Measurements from ENCODE around the gene TEX38.

The TEX38 gene

DNA sequence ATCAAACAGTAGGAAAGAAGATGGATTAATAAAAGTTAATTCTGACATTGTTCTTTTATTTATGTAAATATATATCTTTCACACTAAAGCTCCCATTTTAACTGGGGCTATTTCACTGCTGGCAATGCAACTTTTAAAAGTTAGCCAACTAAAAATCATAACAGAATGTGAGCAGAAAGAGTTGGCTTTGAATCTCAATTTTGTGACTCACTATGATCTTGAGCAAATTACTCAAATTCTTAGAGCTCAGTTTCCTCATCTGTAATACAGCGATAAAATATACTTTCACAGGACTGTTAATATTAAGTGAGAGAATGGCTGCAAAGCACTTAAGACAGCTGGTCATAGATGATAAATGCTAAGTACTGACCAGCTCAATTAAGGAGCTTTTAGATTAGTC, 36.5 kb downstream of the TEX38 start:
- Histone ChIP-seq H3K4me1 (ENCODE audit: low read depth, poor library complexity, severe bottlenecking) (peaks cover 9% of the 10 kb centered on the region), H3K36me3 (ENCODE audit: insufficient read depth) (no peaks in the 10 kb centered on the region), H3K4me3 (IDR thresholded peaks at IDR 0.05; ENCODE audit: insufficient read depth, low read depth, low read length) (no peak overlapping the region), H3K27ac (no peak overlapping the region), H3K27me3 (ENCODE audit: insufficient read depth, low read depth) (no peaks in the 10 kb centered on the region), H2AFZ (ENCODE audit: low read depth) (no peak overlapping the region), H3K79me2 (ENCODE audit: insufficient read depth, low read depth) (no peaks in the 10 kb centered on the region), H3K4me2 (no peak overlapping the region), H3K9ac (no peak overlapping the region), H4K20me1 (ENCODE audit: insufficient read depth) (no peaks in the 10 kb centered on the region)
- TF ChIP-seq, protein P1, sequence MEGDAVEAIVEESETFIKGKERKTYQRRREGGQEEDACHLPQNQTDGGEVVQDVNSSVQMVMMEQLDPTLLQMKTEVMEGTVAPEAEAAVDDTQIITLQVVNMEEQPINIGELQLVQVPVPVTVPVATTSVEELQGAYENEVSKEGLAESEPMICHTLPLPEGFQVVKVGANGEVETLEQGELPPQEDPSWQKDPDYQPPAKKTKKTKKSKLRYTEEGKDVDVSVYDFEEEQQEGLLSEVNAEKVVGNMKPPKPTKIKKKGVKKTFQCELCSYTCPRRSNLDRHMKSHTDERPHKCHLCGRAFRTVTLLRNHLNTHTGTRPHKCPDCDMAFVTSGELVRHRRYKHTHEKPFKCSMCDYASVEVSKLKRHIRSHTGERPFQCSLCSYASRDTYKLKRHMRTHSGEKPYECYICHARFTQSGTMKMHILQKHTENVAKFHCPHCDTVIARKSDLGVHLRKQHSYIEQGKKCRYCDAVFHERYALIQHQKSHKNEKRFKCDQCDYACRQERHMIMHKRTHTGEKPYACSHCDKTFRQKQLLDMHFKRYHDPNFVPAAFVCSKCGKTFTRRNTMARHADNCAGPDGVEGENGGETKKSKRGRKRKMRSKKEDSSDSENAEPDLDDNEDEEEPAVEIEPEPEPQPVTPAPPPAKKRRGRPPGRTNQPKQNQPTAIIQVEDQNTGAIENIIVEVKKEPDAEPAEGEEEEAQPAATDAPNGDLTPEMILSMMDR (conservative IDR thresholded peaks at IDR 0.05; ENCODE audit: low read depth, low read length): no peak

GRCh38 chr1:46714976-46715375, 43.3 kb downstream of the TEX38 start:
- no peaks in the 10 kb centered on the region for H3K36me3 ChIP-seq (ENCODE audit: insufficient read depth)
- H3K4me1 ChIP-seq (ENCODE audit: low read depth, poor library complexity, severe bottlenecking): peaks cover 34% of the 10 kb centered on the region
- no peak overlapping the region for H3K9ac ChIP-seq
- H3K79me2 ChIP-seq (ENCODE audit: insufficient read depth, low read depth): peaks cover 26% of the 10 kb centered on the region
- no peak overlapping the region for H3K27ac ChIP-seq
- no peak overlapping the region for H3K4me2 ChIP-seq
- TF ChIP-seq, protein P1 (conservative IDR thresholded peaks at IDR 0.05; ENCODE audit: low read depth, low read length): no peak
- H4K20me1 ChIP-seq (ENCODE audit: insufficient read depth): no peaks in the 10 kb centered on the region
- H3K27me3 ChIP-seq (ENCODE audit: insufficient read depth, low read depth): no peaks in the 10 kb centered on the region
- H3K4me3 ChIP-seq (IDR thresholded peaks at IDR 0.05; ENCODE audit: insufficient read depth, low read depth, low read length): no peak overlapping the region
- H2AFZ ChIP-seq (ENCODE audit: low read depth): no peak overlapping the region

DNA sequence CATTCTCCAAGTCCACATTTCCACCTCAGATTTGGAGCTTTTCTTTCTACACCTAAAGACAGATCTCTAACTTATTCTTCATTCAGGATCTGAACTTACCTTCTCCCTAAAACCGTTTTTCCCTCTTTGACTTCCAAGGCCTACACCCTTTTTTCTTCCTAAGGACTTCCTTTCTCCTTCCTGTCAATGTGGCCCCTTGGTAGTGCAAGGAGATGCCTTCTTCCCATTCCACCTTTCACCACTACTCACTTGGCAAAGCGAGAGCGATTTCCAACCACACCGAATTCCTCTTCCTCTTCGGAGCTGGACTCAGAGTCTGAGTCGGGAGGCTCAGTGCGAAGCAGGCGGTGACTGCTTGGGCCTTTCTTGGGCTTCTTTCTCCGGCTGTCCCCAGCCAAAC, 46.0 kb downstream of the TEX38 start:
- Histone ChIP-seq H3K9ac (peak overlapping the region; percentile 82; the same call in 1 of the 2 replicates), H3K4me3 (IDR thresholded peaks at IDR 0.05; ENCODE audit: insufficient read depth, low read depth, low read length) (no peak overlapping the region), H3K36me3 (ENCODE audit: insufficient read depth) (no peaks in the 10 kb centered on the region), H3K27me3 (ENCODE audit: insufficient read depth, low read depth) (no peaks in the 10 kb centered on the region), H3K4me1 (ENCODE audit: low read depth, poor library complexity, severe bottlenecking) (peaks cover 31% of the 10 kb centered on the region), H3K27ac (no peak overlapping the region), H4K20me1 (ENCODE audit: insufficient read depth) (no peaks in the 10 kb centered on the region), H3K4me2 (peak overlapping the region; percentile 98), H3K79me2 (ENCODE audit: insufficient read depth, low read depth) (peaks cover 26% of the 10 kb centered on the region), H2AFZ (ENCODE audit: low read depth) (no peak overlapping the region)
- TF ChIP-seq, protein P1 (conservative IDR thresholded peaks at IDR 0.05; ENCODE audit: low read depth, low read length): no peak

- H2AFZ ChIP-seq (ENCODE audit: low read depth): peak overlapping the region; percentile 54; the same call in 1 of the 2 replicates
- H3K4me3 ChIP-seq (IDR thresholded peaks at IDR 0.05; ENCODE audit: insufficient read depth, low read depth, low read length): peak overlapping the region; percentile 89
- peaks cover 26% of the 10 kb centered on the region for H3K79me2 ChIP-seq (ENCODE audit: insufficient read depth, low read depth)
Observed at GRCh38 chr1:46718340-46718726, 46.7 kb downstream of the TEX38 start.

More at GRCh38 chr1:46718340-46718726, 46.7 kb downstream of the TEX38 start:
- Histone ChIP-seq H3K4me2 (peak overlapping the region; percentile 98), H3K9ac (peak overlapping the region; percentile 82), H3K4me1 (ENCODE audit: low read depth, poor library complexity, severe bottlenecking) (peaks cover 26% of the 10 kb centered on the region), H3K36me3 (ENCODE audit: insufficient read depth) (no peaks in the 10 kb centered on the region), H3K27me3 (ENCODE audit: insufficient read depth, low read depth) (no peaks in the 10 kb centered on the region), H4K20me1 (ENCODE audit: insufficient read depth) (no peaks in the 10 kb centered on the region), H3K27ac (peak overlapping the region; percentile 48)
- TF ChIP-seq, protein P1 (conservative IDR thresholded peaks at IDR 0.05; ENCODE audit: low read depth, low read length): no peak
